ENCODE results near the gene NSL1.

GRCh38 chr1:212683357-212683722 is 108.2 kb downstream of the NSL1 start:
- TF ChIP-seq CTCF (IDR thresholded peaks at IDR 0.05) = no peak
- TF ChIP-seq EP300 (IDR thresholded peaks at IDR 0.05) = no peak
- no peak for TF ChIP-seq POLR2A (IDR thresholded peaks at IDR 0.05)
- TF ChIP-seq POLR2AphosphoS5 (IDR thresholded peaks at IDR 0.05) = no peak

Measured in stomach (tissue), 4 donors.